IPS-18c (cell line): ENCODE measurements around the gene SULT1E1.

Experiments used
- H3K4me3 ChIP-seq: 2 replicates; pipeline ENCODE4 v1.7.0; 2013; ENCODE audit warnings: low read depth, mild to moderate bottlenecking, low read length, moderate library complexity; ENCODE audit not compliant: insufficient read depth
- H3K9me3 ChIP-seq: one replicate; pipeline ENCODE4 v1.6.1; 2013; ENCODE audit warnings: mild to moderate bottlenecking, low read length, moderate library complexity; ENCODE audit not compliant: control insufficient read depth, insufficient read depth

SULT1E1 gene

GRCh38 chr4:69823481-69824186, 36.3 kb downstream of the SULT1E1 start:
- Histone ChIP-seq H3K9me3 (peaks cover 4% of the 10 kb centered on the region), H3K4me3 (no peak overlapping the region)

GRCh38 chr4:69823048-69823447, 36.9 kb downstream of the SULT1E1 start:
- Histone ChIP-seq H3K9me3 (peaks cover 4% of the 10 kb centered on the region), H3K4me3 (no peak overlapping the region)

- H3K9me3 ChIP-seq: peaks cover 4% of the 10 kb centered on the region
Measured at GRCh38 chr4:69822198-69822597, 37.7 kb downstream of the SULT1E1 start.

GRCh38 chr4:69818060-69818639, 41.8 kb downstream of the SULT1E1 start:
- Histone ChIP-seq H3K9me3 (no peaks in the 10 kb centered on the region), H3K4me3 (no peak overlapping the region)

More at GRCh38 chr4:69822198-69822597, 37.7 kb downstream of the SULT1E1 start:
- no peak overlapping the region for H3K4me3 ChIP-seq

- H3K9me3 ChIP-seq: no peaks in the 10 kb centered on the region
- H3K4me3 ChIP-seq: no peak overlapping the region
Measured at GRCh38 chr4:69816236-69816635, 43.7 kb downstream of the SULT1E1 start.

- H3K9me3 ChIP-seq: no peaks in the 10 kb centered on the region
- no peak overlapping the region for H3K4me3 ChIP-seq
Measured at GRCh38 chr4:69813628-69814027, 46.3 kb downstream of the SULT1E1 start.

GRCh38 chr4:69811166-69811565, 48.8 kb downstream of the SULT1E1 start:
- H3K4me3 ChIP-seq: no peak overlapping the region
- no peaks in the 10 kb centered on the region for H3K9me3 ChIP-seq

- H3K4me3 ChIP-seq: no peak overlapping the region
- H3K9me3 ChIP-seq: no peaks in the 10 kb centered on the region
Measured at GRCh38 chr4:69800599-69800998, 59.3 kb downstream of the SULT1E1 start.

- Histone ChIP-seq H3K9me3 (no peaks in the 10 kb centered on the region), H3K4me3 (no peak overlapping the region)
Measured at GRCh38 chr4:69799337-69799736, 60.6 kb downstream of the SULT1E1 start.

- no peak overlapping the region for H3K4me3 ChIP-seq
- H3K9me3 ChIP-seq: no peaks in the 10 kb centered on the region
Measured at GRCh38 chr4:69793732-69794131, 66.2 kb downstream of the SULT1E1 start.
